Left lung (tissue), 10 donors: ENCODE results near the gene EVI5. TPM values are rescaled to one million over a fixed set of nuclear protein-coding genes. Genes with fewer than 3 reads are reported as not detected.
"Not testable (repeated sequence)": the region's sequence is repeated elsewhere in the genome, so short reads cannot be mapped to it uniquely, and the experiment has no call there.

Experiments
- ATAC-seq: fragments of 200-7000 bp; cut with Tn5 transposase; one replicate; pipeline ENCODE4 v1.9.1; 2020; ENCODE audit warnings: moderate library complexity
- DNase-seq, 4 donors: peaks; one replicate each; pipeline ENCODE4 v3.0.0-alpha.2; 2013 to 2020
- H3K27ac ChIP-seq, 2 donors: fragments of 200-600 bp; sonication (generic) in 1 of 2; one replicate each; pipeline versions ENCODE4 v1.5.0 to v1.8.0; 2020 to 2021
- H3K27me3 ChIP-seq, 2 donors: fragments of 200-600 bp; sonication (generic) in 1 of 2; one replicate each; pipeline versions ENCODE4 v1.5.0 to v1.8.0; 2020 to 2021
- H3K36me3 ChIP-seq, 2 donors: fragments of 200-600 bp; sonication (generic) in 1 of 2; one replicate each; pipeline versions ENCODE4 v1.5.0 to v1.8.0; 2020 to 2021
- H3K4me1 ChIP-seq, 2 donors: fragments of 200-600 bp; one replicate each; pipeline ENCODE4 v1.8.0; 2021
- H3K4me3 ChIP-seq, 2 donors: fragments of 200-600 bp; sonication (generic) in 1 of 2; one replicate each; pipeline versions ENCODE4 v1.5.0 to v1.8.0; 2020 to 2021; ENCODE audit warnings: mild to moderate bottlenecking in 1 of 2
- H3K9me3 ChIP-seq, 2 donors: fragments of 200-600 bp; sonication (generic) in 1 of 2; one replicate each; pipeline versions ENCODE4 v1.5.0 to v1.8.0; 2020 to 2021
- intact Hi-C, 2 donors: fragments of 100-400 bp; cut with DNase I; formaldehyde crosslinking; loops; one replicate each; pipeline versions ENCODE4 v1.11.2 to v1.14.2; 2022
- polyA plus RNA-seq, 6 donors: library from polyadenylated mRNA; unstranded; fragments of 120-200 nt; gene quantifications; one replicate each; pipeline ENCODE4 v1.2.1, GENCODE V29; 2013; ENCODE audit not compliant: insufficient read length in 6 of 6
- total RNA-seq, 2 donors: library from RNA; stranded (reverse); fragmentation: NEBNext Ultra II Directional; extraction: Animal tissue kit (Norgen Biotek cat#: 25700); gene quantifications; one replicate each; pipeline ENCODE4 v1.2.1, GENCODE V29; 2021
- TF ChIP-seq, protein P1 (sequence below), 2 donors: fragments of 200-600 bp; sonication (generic) in 1 of 2; IDR thresholded peaks; one replicate each; pipeline versions ENCODE4 v1.5.0 to v1.8.0; 2021; ENCODE audit warnings: antibody characterized with exemption in 2 of 2
- donor health status: DM: no; HTN: yes; CAD: no.
- donor health status: DM: no; HTN: no; CAD: no.

Gene EVI5
- total and polyA plus RNA-seq, 8 donors, result 17.5 to 49.7 (median 22.4) TPM

- Histone ChIP-seq H3K9me3 (no peaks in the 10 kb centered on the region), H3K36me3 (peaks cover 0 to 17% of the 10 kb centered on the region in 2 donors), H3K4me1 (no peaks in the 10 kb centered on the region), H3K27ac (no peak overlapping the region), H3K27me3 (no peaks in the 10 kb centered on the region), H3K4me3 (no peak overlapping the region)
- TF ChIP-seq, protein P1, sequence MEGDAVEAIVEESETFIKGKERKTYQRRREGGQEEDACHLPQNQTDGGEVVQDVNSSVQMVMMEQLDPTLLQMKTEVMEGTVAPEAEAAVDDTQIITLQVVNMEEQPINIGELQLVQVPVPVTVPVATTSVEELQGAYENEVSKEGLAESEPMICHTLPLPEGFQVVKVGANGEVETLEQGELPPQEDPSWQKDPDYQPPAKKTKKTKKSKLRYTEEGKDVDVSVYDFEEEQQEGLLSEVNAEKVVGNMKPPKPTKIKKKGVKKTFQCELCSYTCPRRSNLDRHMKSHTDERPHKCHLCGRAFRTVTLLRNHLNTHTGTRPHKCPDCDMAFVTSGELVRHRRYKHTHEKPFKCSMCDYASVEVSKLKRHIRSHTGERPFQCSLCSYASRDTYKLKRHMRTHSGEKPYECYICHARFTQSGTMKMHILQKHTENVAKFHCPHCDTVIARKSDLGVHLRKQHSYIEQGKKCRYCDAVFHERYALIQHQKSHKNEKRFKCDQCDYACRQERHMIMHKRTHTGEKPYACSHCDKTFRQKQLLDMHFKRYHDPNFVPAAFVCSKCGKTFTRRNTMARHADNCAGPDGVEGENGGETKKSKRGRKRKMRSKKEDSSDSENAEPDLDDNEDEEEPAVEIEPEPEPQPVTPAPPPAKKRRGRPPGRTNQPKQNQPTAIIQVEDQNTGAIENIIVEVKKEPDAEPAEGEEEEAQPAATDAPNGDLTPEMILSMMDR (IDR thresholded peaks at IDR 0.05), result no peak
- no peak for ATAC-seq
- intact Hi-C loops, result no loop called here
- DNase-seq, result no peak
These were observed 146.4 kb downstream of the EVI5 start for GRCh38 chr1:92638498-92638897.

DNA sequence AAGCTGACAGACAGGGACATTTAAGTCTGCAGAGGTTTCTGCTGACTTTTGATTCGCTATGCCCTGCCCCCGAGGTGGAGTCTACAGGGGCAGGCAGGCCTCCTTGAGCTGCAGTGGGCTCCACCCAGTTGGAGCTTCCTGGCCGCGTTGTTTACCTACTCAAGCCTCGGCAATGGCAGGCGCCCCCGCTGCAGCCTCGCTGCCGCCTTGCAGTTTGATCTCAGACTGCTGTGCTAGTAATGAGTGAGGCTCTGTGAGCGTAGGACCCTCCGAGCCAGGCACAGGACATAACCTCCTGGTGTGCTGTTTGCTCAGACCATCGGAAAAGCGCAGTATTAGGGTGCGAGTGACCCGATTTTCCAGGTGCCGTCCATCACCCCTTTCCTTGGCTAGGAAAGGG lies 149.7 kb downstream of the EVI5 start:
- H3K36me3 ChIP-seq, result peaks cover 0 to 17% of the 10 kb centered on the region in 2 donors
- H3K4me1 ChIP-seq, ATAC-seq, H3K27me3 ChIP-seq, H3K27ac ChIP-seq, H3K4me3 ChIP-seq, H3K9me3 ChIP-seq, intact Hi-C loops: not testable (repeated sequence)
- DNase-seq, result peak in 1 of 4 donors; percentile 64

DNA sequence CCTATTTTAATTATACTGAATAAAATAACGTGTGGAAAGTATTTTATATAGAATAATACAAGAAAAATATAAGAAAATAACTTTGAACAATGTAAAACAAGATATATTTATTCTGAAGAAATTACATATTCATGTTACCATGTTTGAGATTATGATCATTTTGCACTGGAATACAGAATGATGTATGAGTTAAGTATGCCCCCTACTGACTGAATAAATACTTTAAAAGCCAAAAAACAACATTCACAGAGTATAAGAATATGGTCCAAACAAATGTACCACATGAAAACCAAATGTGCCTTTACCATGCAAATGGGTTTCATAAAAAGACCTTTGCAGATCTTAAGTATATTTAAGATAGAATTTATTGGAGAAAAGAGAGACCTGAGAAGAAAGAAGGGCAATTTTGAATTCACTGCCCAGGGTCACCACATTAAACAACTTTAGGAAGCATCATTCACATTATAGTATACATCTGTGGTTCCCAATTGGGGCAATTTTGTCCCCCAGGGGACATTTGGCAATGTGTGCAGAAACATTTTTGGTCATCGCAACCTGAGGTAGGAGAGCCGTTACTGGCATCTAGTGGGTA lies 161.6 kb downstream of the EVI5 start:
- no peak overlapping the region for H3K4me3 ChIP-seq
- intact Hi-C loops, result no loop called here
- no peaks in the 10 kb centered on the region for H3K9me3 ChIP-seq
- TF ChIP-seq, protein P1 (IDR thresholded peaks at IDR 0.05), result peak in 1 of 2 donors; percentile 37
- ATAC-seq (peak; percentile 44), DNase-seq (peak in 1 of 4 donors; percentile 2)
- H3K27ac ChIP-seq, result no peak overlapping the region
- H3K4me1 ChIP-seq, result no peaks in the 10 kb centered on the region
- no peaks in the 10 kb centered on the region for H3K27me3 ChIP-seq
- H3K36me3 ChIP-seq, result peaks cover 0 to 16% of the 10 kb centered on the region in 2 donors

DNA sequence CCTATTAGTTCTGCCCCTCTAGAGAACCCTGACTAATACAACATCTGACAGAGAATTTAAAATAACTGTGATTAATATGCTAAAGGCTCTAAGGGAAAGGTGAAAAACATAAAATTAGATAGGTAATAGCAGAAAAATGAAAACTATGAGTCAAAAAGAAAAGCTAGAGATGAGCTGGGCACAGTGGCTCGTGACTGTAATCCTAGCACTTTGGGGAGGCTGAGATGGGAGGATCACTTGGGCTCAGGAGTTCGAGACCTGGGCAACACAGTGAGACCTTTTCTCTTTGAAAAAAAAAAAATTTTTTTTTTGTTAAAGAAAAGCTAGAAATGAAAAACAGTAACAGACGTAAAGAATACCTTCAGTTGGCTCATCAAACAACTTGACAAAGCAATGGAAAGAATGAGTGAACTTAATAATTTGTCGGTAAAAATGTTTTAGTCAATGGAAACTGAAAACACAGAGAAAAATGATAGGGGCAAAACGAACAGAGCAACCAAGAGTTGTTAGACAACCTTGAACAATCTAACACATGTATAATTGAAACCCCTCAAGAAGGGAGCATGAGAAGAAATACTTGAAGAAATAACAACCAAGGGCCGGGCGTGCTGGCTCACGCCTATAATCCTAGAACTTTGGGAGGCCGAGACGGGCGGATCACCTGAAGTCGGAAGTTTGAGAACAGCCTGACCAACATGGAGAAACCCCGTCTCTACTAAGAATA lies 165.3 kb downstream of the EVI5 start:
- Histone ChIP-seq H3K4me1 (no peaks in the 10 kb centered on the region), H3K27me3 (no peaks in the 10 kb centered on the region), H3K36me3 (peaks cover 0 to 15% of the 10 kb centered on the region in 2 donors), H3K4me3 (no peak overlapping the region), H3K27ac (no peak overlapping the region), H3K9me3 (no peaks in the 10 kb centered on the region)
- TF ChIP-seq, protein P1 (IDR thresholded peaks at IDR 0.05), result no peak
- DNase-seq (no peak), ATAC-seq (no peak)
- intact Hi-C loops, result no loop called here

DNA sequence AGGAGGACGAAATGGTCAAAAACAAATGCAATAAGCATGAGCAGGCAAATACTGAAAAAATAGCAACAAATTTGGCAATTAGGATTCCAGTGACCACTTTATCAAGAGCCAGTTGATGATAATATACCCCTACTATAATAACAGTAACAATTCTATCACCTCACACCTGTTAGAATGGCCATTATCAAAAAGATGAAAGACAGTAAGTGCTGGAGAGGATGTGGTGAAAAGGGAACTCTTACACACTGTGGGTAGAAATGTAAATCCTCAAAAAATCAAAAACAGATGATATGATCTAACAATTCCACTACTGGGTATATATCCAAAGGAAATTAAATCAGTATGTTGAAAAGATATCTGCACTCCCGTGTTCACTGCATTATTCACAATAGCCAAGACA lies 183.9 kb downstream of the EVI5 start:
- ATAC-seq (no peak), DNase-seq (no peak)
- peaks cover 0 to 20% of the 10 kb centered on the region in 2 donors for H3K36me3 ChIP-seq
- H3K4me1 ChIP-seq, result no peaks in the 10 kb centered on the region
- intact Hi-C loops, result no loop called here
- H3K27ac ChIP-seq, result no peak overlapping the region
- no peaks in the 10 kb centered on the region for H3K27me3 ChIP-seq
- TF ChIP-seq, protein P1 (IDR thresholded peaks at IDR 0.05), result no peak
- no peak overlapping the region for H3K4me3 ChIP-seq
- no peaks in the 10 kb centered on the region for H3K9me3 ChIP-seq
